ENCODE measurements around the gene CMKLR1. TPM values are rescaled to one million over a fixed set of nuclear protein-coding genes. Genes with fewer than 3 reads are reported as not detected.

CMKLR1 gene, protein sequence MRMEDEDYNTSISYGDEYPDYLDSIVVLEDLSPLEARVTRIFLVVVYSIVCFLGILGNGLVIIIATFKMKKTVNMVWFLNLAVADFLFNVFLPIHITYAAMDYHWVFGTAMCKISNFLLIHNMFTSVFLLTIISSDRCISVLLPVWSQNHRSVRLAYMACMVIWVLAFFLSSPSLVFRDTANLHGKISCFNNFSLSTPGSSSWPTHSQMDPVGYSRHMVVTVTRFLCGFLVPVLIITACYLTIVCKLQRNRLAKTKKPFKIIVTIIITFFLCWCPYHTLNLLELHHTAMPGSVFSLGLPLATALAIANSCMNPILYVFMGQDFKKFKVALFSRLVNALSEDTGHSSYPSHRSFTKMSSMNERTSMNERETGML
- total RNA-seq (2014; rRNA removed; shearing (Covaris generic)), result not detected in 2 replicates
- not detected in 2 replicates for polyA plus RNA-seq (2015; cell fraction: cytosol; rRNA removed)
- not detected in 2 replicates for polyA plus RNA-seq (2015; cell fraction: nucleus; rRNA removed)

DNA sequence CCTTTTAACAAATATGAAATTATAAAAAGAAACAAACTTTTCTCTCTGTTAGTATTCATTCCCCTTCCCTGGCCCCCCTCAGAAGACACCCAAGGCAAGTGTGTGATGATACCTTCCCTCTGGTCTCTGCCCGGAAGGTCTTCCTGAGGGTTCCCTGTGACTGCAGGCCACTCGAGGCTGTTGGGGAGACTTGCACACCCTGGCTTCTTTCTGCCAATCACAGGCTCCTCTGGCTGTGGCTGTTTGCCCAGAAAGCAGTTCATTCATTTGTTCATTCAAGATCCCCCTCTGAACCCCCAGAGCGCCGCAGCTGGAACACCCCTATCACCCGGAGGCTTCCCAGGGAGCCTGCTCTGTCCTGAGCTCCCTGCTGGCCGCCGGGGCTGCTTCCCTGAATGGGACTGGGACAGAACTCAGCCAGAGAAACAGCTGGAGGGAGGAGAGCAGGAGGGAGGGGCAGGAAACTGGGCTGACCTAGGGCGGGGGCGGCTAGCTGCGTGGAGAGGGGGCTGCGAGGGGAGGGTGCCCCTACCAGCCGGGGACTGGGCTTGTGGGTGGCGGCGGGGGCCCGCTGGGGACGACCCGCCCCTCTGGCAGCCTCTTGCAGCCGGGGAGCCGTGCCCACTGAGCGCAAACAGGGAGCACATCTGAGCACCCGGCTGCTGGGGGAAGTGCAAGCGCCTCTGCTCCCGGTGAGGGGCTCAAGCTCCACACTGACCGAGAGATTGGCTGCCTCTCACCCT lies at the start of gene CMKLR1:
TSS of gene CMKLR1 (minus strand) at position 397 of the 743 bp plus-strand sequence. CDS start 45,720 bp downstream, outside the sequence.
- in situ Hi-C loops (cut with HindIII; ENCODE audit: low pct_unique_long_range_greater_than_20kb, low sequenced_read_pairs), result no loop called here
- DNase-seq (ENCODE audit: low read depth, low spot score), result no peak

DNA sequence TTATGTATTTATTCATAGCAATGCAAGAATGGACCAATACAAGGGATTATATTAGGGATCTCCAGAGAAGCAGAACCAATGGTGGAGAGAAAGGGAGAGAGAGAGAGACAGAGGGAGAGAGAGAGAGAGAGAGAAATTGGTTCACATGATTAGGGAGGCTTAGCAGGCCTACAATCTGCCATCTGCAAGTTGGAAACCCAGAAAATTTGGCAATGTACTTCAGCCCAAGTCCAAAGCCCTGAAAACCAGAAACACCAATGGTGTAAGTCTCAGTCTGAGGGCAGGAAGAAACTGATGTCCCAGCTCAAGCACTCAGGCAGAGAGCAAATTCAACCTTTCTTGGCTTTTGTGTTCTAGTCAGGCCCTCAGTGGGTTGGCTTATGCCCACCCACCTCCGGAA lies 48.7 kb upstream of the CMKLR1 start:
- in situ Hi-C loops (cut with HindIII; ENCODE audit: low pct_unique_long_range_greater_than_20kb, low sequenced_read_pairs), result no loop called here
- no peak for DNase-seq (ENCODE audit: low read depth, low spot score)

DNA sequence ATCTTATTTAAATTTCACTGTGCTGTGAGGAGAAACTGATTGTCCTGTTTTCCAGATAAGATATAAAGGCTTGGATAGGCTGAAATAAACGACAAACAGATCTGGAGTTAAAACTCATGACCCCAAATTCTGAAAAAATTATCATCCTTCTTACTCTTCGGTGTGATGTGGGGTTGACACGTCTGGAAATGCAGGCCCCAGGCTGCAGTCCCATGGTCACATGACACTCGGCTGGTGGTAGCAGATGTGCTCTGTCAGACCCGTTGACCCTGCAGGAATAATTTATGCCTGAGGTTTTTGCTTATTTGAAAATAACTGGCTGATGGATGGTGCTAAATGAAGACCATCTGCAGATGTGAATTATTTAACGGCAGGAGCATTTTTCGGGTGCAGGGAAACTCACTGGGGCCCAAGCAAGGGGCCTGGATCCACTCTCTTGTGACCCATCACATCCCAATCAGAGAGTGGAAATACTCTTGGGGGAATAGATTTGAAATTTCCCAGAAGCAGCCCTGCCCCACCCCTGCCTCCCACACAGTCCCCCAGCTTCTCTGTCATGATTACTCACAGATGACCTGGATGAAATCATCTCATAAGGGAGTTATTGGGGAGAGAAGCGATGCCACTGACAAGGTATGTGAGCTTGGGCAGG lies 47.7 kb upstream of the CMKLR1 start:
- in situ Hi-C loops (cut with HindIII; ENCODE audit: low pct_unique_long_range_greater_than_20kb, low sequenced_read_pairs), result no loop called here
- no peak for DNase-seq (ENCODE audit: low read depth, low spot score)

DNA sequence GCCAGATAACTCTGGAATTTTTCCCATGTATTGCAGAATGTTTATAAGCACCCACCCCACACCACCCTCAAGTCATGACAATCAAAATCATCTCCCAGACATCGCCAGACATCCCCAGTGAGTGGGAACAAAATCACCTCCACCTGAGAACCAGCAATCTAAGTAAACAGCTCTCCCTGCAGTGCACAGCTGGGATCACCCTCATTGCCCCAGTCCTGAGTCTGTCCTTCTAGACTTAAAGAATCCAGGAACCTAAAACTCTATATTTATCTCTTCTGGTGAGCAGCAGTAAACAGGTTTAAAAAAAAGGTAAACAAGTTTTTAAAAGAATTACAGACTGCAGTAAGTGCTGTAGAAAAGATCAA lies 43.3 kb upstream of the CMKLR1 start:
- in situ Hi-C loops (cut with HindIII; ENCODE audit: low pct_unique_long_range_greater_than_20kb, low sequenced_read_pairs), result no loop called here
- DNase-seq (ENCODE audit: low read depth, low spot score), result no peak

DNA sequence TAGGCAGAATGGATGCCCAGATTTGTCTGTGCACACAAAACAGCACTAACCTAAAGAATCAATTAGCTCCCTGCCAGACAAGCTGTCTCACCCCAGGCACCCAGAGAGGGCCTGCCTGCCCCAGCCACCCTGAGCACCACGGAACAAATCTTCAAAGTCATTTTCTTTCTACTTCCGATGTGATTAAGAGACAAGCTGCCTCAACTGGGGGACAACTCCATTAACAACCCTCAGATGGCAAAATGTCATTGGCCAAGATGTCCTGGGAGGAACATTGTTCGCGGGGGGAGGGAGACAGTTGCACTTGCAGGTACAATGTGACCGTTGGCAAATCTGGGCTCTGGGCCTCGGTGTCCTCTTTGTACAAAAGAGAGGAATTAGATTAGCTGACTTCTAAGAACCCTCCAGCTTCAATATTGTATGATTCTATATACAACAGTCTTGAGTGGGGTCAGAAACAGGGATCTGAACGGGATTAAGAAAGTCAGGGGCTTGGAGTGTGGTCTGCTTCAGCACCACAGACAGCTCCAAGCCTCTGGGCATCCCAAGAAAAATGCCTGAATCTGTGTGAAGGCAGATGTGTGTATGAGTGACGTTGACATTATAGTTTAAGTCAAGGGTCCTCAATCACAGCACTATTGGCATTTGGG lies 42.8 kb upstream of the CMKLR1 start:
- DNase-seq (ENCODE audit: low read depth, low spot score), result no peak
- in situ Hi-C loops (cut with HindIII; ENCODE audit: low pct_unique_long_range_greater_than_20kb, low sequenced_read_pairs), result no loop called here

DNA sequence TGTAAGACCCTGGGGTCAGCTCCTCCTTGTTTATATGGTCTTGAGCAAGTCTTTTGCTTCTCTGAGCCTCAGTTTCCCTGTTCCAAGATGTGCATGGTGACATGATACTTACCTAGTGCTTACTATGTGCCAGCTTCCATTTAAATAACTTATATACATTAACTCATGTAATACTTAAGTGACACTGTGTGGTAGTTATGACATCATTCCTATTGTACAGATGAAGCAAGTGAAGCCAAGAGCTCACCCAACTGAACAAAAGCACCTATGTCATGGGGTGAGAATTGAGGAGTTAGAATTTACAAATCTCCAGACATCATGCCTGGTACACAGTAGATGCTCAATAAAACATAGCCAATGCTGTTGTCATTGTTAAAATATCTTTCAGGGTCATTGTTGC lies 41.3 kb upstream of the CMKLR1 start:
- in situ Hi-C loops (cut with HindIII; ENCODE audit: low pct_unique_long_range_greater_than_20kb, low sequenced_read_pairs), result no loop called here
- no peak for DNase-seq (ENCODE audit: low read depth, low spot score)

DNA sequence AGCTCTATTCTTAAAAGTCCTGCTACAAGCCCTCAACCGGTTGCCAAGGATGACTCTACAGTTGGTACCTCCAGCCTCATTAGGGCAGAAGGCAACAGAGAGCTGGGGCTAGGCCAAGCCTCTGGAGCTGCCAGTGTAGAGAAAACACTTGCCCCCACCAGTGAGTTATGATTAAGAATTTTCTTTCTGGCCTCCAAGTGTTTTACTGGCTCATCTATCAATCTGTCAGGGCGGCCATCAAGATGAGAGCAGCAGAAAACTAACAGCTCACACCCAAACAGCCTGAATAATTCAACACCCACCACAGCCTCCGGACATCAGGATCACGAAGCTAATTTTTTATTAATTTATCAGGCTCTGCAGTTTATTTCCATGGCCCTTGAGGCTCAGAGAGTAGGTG lies 40.7 kb upstream of the CMKLR1 start:
- no peak for DNase-seq (ENCODE audit: low read depth, low spot score)
- in situ Hi-C loops (cut with HindIII; ENCODE audit: low pct_unique_long_range_greater_than_20kb, low sequenced_read_pairs), result no loop called here

DNA sequence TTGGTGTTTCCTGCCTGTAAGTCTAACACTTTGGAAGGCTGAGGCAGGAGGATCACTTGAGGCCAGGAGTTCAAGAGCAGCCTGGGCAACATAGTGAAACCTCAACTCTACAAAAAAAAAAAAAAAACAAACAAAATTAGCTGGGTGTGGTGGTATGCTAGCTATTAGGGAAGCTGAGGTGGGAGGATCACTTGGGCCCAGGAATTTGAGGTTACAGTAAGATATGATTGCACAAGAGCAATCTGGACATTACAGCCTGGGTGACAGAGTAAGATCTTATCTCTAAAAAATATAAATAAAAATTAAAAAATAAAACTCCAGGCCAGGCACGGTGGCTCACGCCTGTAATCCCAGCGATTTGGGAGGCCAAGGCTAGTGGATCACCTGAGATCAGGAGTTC lies 39.8 kb upstream of the CMKLR1 start:
- in situ Hi-C loops (cut with HindIII; ENCODE audit: low pct_unique_long_range_greater_than_20kb, low sequenced_read_pairs), result no loop called here
- no peak for DNase-seq (ENCODE audit: low read depth, low spot score)

DNA sequence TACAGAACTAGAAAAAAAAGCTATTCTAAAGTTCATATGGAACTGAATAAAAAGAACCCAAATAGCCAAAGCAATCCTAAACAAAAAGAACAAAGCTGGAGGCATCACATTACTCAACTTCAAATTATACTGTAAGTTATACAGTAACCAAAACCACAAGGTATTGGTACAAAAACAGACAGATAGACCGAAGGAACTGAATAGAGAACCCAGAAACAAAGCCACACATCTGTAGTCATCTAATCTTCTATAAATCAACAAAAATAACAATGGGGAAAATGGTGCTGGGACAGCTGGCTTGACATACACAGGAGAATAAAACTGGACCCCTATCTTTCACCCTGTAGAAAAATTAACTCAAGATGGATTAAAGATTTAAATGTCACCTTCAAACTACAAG lies 38.1 kb upstream of the CMKLR1 start:
- DNase-seq (ENCODE audit: low read depth, low spot score), result no peak
- in situ Hi-C loops (cut with HindIII; ENCODE audit: low pct_unique_long_range_greater_than_20kb, low sequenced_read_pairs), result no loop called here

DNA sequence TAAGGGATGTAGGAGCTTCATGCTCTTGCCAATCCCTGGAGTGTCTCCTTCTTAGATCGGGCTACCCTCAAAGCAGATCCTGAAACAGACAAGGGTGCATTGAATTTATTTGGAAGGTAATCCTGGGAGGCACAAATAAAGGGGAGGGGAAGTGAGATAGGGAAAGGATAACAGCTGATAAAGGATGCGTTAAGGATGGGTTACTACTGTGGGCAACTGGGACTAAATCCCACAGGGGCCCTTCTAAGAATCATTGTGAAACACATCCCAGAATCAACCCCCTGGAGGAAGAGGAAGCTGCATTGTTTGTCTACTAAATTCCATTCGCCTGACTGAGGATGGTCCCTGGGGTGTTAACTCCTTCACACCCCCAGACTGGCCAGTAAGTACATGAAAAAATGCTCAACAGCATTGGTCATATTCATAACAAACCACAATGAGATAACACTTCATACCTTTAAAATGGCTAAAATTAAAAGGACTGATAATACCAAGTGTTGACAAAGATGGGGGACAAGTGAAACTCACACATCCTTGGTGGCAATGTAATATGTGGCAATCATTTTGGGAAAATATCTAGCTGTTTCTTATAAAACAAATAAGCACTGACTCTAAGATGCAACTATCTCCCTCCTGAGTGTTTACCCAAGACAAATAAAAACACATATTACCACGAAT lies 37.0 kb upstream of the CMKLR1 start:
- in situ Hi-C loops (cut with HindIII; ENCODE audit: low pct_unique_long_range_greater_than_20kb, low sequenced_read_pairs), result no loop called here
- no peak for DNase-seq (ENCODE audit: low read depth, low spot score)

DNA sequence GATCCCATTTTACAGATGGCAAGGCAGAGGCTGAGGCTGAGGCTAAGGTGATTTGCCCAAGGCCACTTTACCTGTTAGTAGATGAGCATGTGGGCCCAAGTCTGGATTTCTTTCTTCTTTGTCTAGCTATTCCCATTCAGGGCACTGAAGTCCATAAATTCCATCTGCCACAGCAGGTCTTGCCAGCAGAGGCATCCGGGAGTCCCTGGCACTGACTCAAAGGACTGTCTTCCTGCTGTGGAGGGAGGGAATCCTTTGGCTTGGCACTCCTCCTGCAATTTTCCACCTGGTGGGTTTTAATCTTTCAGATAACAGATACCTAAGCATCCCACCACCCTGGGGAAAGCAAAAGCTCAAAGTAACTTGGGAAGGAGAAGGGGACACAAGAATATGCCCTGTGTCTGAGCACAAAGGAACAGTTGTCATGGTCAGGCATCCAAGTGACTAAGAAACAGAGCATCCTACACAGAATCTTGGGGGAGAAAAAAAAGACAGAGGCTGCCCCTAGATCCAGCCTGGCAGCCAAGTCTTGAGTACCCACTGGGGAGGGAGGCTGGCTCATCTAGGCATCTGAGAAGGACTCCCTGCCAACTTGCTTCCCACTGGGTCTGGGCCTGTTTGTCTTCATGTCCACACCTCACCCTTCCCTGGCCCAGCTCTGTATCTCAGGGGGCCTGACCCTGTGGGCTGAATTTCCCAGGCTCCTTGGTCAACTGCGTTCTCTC lies 35.6 kb upstream of the CMKLR1 start:
- DNase-seq (ENCODE audit: low read depth, low spot score), result no peak

DNA sequence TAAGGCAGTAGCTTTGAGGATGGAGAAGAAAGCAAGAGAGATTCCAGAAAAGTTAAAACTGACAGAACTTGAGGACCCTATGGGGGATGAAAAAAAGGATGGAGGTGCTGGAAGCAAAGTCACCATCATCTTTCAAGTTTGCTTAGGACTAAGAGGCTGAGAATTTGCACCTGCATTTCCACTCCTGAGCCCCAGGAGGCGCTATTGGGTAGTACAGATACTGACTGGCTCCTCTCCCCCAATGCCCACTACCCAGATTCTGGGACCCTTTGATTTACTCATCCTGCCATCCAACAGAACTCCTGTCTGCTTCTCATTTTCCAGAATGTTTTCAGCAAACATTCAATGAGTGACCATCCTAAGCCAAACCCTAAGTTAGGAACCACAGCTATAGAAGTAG lies 34.0 kb upstream of the CMKLR1 start:
- in situ Hi-C loops (cut with HindIII; ENCODE audit: low pct_unique_long_range_greater_than_20kb, low sequenced_read_pairs), result no loop called here
- DNase-seq (ENCODE audit: low read depth, low spot score), result no peak

More for the DNA sequence above, 35.6 kb upstream of the CMKLR1 start:
- in situ Hi-C loops (cut with HindIII; ENCODE audit: low pct_unique_long_range_greater_than_20kb, low sequenced_read_pairs), result no loop called here

DNA sequence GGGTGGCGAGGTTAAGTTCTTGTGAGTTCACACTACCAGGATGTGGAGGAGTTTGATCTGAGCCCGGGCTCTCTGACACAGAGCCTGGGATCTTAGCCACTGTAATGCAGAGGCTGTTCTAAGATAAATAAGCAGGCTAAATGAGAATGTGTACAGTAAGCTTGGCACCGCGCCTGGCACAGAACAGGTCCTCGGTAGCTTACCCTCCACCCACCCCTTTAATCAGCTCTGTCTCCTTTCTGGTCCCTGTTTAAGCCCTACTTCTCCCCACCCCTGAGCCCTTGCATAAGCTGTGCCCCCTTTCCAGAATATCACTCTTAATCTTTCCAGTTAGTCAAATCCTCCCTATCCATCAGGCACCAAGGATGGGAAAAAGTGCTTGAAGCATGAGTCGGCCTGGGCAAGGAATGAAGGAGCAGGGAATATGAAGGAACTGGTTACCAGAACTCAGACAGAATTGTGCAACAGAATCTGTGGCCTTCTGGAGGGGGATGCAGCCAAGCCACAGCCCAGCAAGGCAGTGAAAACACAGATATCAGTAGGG lies 32.8 kb upstream of the CMKLR1 start:
- in situ Hi-C loops (cut with HindIII; ENCODE audit: low pct_unique_long_range_greater_than_20kb, low sequenced_read_pairs), result no loop called here
- DNase-seq (ENCODE audit: low read depth, low spot score), result no peak

DNA sequence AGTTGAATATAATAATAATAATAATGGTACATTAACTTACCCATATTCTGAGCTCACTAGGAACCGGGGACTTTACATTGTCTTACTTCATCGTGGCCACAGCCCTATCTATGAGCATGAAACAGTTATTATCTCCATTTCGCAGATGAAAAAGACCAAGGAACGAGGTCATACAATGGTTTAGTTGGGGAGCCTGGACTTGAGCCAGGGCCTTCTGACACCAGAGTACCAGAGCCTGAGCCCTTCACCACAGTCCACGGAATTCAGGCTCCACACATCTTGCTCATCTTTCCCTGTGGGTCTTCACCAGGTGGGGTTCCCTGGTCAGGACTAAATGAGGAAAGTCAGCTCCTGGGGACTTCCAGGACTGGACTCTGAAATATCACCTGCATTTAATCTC lies 31.3 kb upstream of the CMKLR1 start:
- no peak for DNase-seq (ENCODE audit: low read depth, low spot score)
- in situ Hi-C loops (cut with HindIII; ENCODE audit: low pct_unique_long_range_greater_than_20kb, low sequenced_read_pairs), result no loop called here

DNA sequence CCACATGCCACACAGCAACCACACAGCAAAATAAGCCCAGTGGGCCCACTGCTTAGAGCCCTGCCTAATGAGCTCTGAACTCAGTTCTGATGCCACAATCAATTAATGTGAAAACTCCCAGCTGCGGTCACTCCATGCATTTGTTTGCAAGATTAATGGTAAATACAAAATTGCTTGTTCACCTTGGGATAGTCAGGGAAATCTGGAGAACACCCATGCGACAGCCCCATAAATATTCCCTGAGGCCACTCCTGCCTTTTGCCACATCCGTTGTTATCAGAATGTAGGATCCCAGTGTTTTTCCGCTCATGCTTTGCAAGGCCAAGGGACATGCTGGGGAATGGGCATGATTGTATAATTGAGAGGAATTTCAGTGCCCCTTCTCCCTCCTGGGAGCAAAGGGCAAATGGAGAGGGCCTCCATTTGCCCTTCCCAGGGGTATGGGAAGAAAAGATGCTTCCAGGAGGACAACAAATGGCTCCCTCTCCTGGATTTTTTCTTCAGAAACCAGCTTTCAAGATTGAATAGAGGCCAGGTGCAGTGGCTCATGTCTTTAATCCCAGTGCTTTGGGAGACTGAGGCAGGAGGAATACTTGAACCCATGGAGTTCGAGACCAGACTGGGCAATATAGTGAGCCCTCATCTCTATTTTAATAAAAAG lies 30.8 kb upstream of the CMKLR1 start:
- DNase-seq (ENCODE audit: low read depth, low spot score), result no peak
- in situ Hi-C loops (cut with HindIII; ENCODE audit: low pct_unique_long_range_greater_than_20kb, low sequenced_read_pairs), result no loop called here

DNA sequence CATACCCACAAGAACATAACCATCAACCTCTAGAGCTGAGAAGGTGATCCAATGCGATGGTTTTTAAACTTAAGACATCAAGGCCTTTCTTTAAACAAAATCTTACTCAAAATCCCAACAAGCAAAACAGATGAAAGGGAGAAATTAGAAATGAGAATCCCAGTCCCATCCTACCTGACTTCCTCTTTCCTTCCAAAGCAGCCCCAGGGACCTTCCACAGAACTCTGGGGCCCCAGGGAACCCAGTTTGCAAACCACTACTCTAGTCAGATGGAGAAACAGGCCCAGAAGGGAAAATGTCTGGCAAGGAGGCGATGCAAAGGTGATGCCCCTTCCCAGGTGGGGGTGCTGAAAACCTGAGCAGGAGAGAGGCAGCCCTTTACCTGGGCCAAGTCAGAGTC lies 29.0 kb upstream of the CMKLR1 start:
- in situ Hi-C loops (cut with HindIII; ENCODE audit: low pct_unique_long_range_greater_than_20kb, low sequenced_read_pairs), result no loop called here
- DNase-seq (ENCODE audit: low read depth, low spot score), result no peak

Measured in SK-MEL-5 (cell line).